ENCODE results near the gene UACA.

- TF ChIP-seq, protein P1, sequence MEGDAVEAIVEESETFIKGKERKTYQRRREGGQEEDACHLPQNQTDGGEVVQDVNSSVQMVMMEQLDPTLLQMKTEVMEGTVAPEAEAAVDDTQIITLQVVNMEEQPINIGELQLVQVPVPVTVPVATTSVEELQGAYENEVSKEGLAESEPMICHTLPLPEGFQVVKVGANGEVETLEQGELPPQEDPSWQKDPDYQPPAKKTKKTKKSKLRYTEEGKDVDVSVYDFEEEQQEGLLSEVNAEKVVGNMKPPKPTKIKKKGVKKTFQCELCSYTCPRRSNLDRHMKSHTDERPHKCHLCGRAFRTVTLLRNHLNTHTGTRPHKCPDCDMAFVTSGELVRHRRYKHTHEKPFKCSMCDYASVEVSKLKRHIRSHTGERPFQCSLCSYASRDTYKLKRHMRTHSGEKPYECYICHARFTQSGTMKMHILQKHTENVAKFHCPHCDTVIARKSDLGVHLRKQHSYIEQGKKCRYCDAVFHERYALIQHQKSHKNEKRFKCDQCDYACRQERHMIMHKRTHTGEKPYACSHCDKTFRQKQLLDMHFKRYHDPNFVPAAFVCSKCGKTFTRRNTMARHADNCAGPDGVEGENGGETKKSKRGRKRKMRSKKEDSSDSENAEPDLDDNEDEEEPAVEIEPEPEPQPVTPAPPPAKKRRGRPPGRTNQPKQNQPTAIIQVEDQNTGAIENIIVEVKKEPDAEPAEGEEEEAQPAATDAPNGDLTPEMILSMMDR (optimal IDR thresholded peaks at IDR 0.05 in 1 of 3, IDR thresholded peaks at IDR 0.05 in 1 of 3, conservative IDR thresholded peaks at IDR 0.05 in 1 of 3; ENCODE audit: extremely low read depth in 1 of 3, insufficient read depth in 2 of 3, low read length in 3 of 3), result no peak
- TF ChIP-seq EZH2 (IDR thresholded peaks at IDR 0.05; ENCODE audit: low read length), result no peak
These were observed 36.5 kb upstream of the UACA start for GRCh38 chr15:70799667-70800450.
